ENCODE data around the gene TIE1. TPM values are rescaled to one million over a fixed set of nuclear protein-coding genes. Genes with fewer than 3 reads are reported as not detected.

Gene TIE1
- total and polyA plus RNA-seq, 2 donors (not counting 3 experiments of a cell fraction or from before 2014, with no cell fraction given), result 531 to 620 TPM

DNA sequence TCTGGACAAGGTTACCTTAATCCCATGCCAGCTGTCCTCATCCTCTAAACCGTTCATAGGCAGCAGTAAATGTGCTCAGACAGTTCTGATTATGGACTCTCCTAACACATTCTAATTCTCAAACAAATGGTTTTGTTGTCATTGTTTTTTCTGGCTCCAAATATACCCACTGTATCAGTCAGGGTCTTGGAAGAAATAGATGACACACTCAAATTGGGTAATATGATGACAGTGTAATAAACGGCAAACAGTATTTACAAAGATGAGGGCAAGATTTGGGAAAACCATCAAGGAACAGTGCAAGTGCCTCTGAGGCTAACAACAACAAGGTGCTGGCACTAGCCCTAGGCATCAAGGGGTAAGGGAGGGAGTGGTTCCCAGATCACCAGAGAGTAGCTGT, 53.7 kb downstream of the TIE1 start:
- H3K9ac ChIP-seq (replicated peaks; ENCODE audit: extremely low read depth, insufficient read depth, low read length), result no peak overlapping the region
- H3K27ac ChIP-seq (ENCODE audit: insufficient read depth, low read depth, low read length), result no peak overlapping the region
- ChIA-PET CTCF (no interaction called here), POLR2A (no interaction called here)
- H3K4me2 ChIP-seq (ENCODE audit: insufficient read depth, low read length), result no peak overlapping the region
- H3K27me3 ChIP-seq (ENCODE audit: control insufficient read depth in 2 of 2, insufficient read depth in 2 of 2, low read length in 2 of 2), result no peaks in the 10 kb centered on the region
- FAIRE-seq (no peak), DNase-seq (ENCODE audit: low read depth, low spot score) (no peak)
- H3K36me3 ChIP-seq (ENCODE audit: control insufficient read depth in 2 of 2, extremely low read depth in 1 of 2, insufficient read depth in 2 of 2, low read length in 2 of 2), result no peaks in the 10 kb centered on the region
- no TSS peak for BruUV-seq (replicated peaks)
- H3K4me3 ChIP-seq (replicated peaks in 1 of 3; ENCODE audit: insufficient read depth in 1 of 3, low read depth in 1 of 3, low read length in 3 of 3), result no peak overlapping the region
- intact Hi-C loops (cut with micrococcal nuclease) (no loop called here), dilution Hi-C loops (cut with MboI; ENCODE audit: extremely low pct_ligation_motif_present, low sequenced_read_pairs) (no loop called here)
- TF ChIP-seq, protein P1, sequence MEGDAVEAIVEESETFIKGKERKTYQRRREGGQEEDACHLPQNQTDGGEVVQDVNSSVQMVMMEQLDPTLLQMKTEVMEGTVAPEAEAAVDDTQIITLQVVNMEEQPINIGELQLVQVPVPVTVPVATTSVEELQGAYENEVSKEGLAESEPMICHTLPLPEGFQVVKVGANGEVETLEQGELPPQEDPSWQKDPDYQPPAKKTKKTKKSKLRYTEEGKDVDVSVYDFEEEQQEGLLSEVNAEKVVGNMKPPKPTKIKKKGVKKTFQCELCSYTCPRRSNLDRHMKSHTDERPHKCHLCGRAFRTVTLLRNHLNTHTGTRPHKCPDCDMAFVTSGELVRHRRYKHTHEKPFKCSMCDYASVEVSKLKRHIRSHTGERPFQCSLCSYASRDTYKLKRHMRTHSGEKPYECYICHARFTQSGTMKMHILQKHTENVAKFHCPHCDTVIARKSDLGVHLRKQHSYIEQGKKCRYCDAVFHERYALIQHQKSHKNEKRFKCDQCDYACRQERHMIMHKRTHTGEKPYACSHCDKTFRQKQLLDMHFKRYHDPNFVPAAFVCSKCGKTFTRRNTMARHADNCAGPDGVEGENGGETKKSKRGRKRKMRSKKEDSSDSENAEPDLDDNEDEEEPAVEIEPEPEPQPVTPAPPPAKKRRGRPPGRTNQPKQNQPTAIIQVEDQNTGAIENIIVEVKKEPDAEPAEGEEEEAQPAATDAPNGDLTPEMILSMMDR (IDR thresholded peaks at IDR 0.05; ENCODE audit: extremely low read depth in 1 of 2, insufficient read depth in 1 of 2, low read depth in 1 of 2, low read length in 2 of 2), result no peak
- TF ChIP-seq POLR2AphosphoS5 (IDR thresholded peaks at IDR 0.05; ENCODE audit: insufficient read depth, low read depth, low read length) (no peak), POLR2A (IDR thresholded peaks at IDR 0.05; ENCODE audit: low read depth, low read length) (no peak), FOS (IDR thresholded peaks at IDR 0.05; ENCODE audit: borderline replicate concordance, insufficient read depth, low read length) (no peak), GATA2 (IDR thresholded peaks at IDR 0.05; ENCODE audit: insufficient read depth, insufficient read length, low read depth, low read length) (no peak), MYC (IDR thresholded peaks at IDR 0.05; ENCODE audit: low read depth, low read length) (no peak), JUN (IDR thresholded peaks at IDR 0.05; ENCODE audit: borderline replicate concordance, insufficient read depth, insufficient read length, low read depth) (no peak), EZH2 (IDR thresholded peaks at IDR 0.05; ENCODE audit: borderline replicate concordance, low read depth, low read length, severe bottlenecking) (no peak)
- TF ChIP-seq, protein P2, sequence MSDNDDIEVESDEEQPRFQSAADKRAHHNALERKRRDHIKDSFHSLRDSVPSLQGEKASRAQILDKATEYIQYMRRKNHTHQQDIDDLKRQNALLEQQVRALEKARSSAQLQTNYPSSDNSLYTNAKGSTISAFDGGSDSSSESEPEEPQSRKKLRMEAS (IDR thresholded peaks at IDR 0.05; ENCODE audit: insufficient read depth, insufficient read length), result no peak
- H2AFZ ChIP-seq (ENCODE audit: low read depth, low read length), result no peak overlapping the region
- H4K20me1 ChIP-seq (replicated peaks; ENCODE audit: control insufficient read depth, extremely low read depth, insufficient read depth, low read length), result no peaks in the 10 kb centered on the region
- H3K4me1 ChIP-seq (ENCODE audit: control insufficient read depth, extremely low read depth, insufficient read depth, low read length), result peaks cover 13% of the 10 kb centered on the region
- H3K9me1 ChIP-seq (replicated peaks; ENCODE audit: control insufficient read depth, extremely low read depth, insufficient read depth, low read length), result no peaks in the 10 kb centered on the region
- no peaks in the 10 kb centered on the region for H3K9me3 ChIP-seq (replicated peaks; ENCODE audit: control insufficient read depth, insufficient read depth, low read length)
- H3K79me2 ChIP-seq (ENCODE audit: control insufficient read depth, insufficient read depth, low read length), result peaks cover 7% of the 10 kb centered on the region
